Measurements from ENCODE around the gene PPARA.

- TF ChIP-seq EZH2 (IDR thresholded peaks at IDR 0.05; ENCODE audit: borderline replicate concordance, insufficient read depth, low read depth, low read length, poor library complexity, severe bottlenecking) (no peak), CTCF (IDR thresholded peaks at IDR 0.05) (no peak)
These were observed 58.9 kb downstream of the PPARA start for GRCh38 chr22:46209262-46209661.

All from B cell (primary cell).